Activated B cell treated with CpG ODN at 0.5 μM for 24 hours (primary cell): ENCODE measurements around the gene MILR1. TPM values are rescaled to one million over a fixed set of nuclear protein-coding genes. Genes with fewer than 3 reads are reported as not detected.
A peak's percentile ranks its signal among the peaks of the same experiment; 100 is the strongest.

Experiments
- ATAC-seq: fragments of 200-7000 bp; cut with Tn5 transposase; one replicate; pipeline ENCODE4 v1.10.0; 2021; ENCODE audit warnings: low read depth, mild to moderate bottlenecking, moderate library complexity
- CTCF ChIA-PET: fragments of 350-600 bp; sonication (Branson Sonifier 250); formaldehyde crosslinking; loops from one replicate; lab custom pipeline; 2021; ENCODE audit warnings: antibody characterized with exemption; lab: Charles Lee
- POLR2A ChIA-PET: fragments of 350-600 bp; sonication (Branson Sonifier 250); formaldehyde crosslinking; loops from one replicate; lab custom pipeline; 2021; ENCODE audit warnings: antibody characterized with exemption; lab: Charles Lee
- DNase-seq: peaks from one replicate; pipeline ENCODE4 v3.0.0; 2022
- H3K27ac Mint-ChIP-seq: one replicate; pipeline ENCODE4 v1.8.0; 2020; ENCODE audit warnings: mixed read lengths
- H3K27me3 Mint-ChIP-seq: one replicate; pipeline ENCODE4 v1.8.0; 2021; ENCODE audit warnings: mixed read lengths
- H3K36me3 Mint-ChIP-seq: one replicate; pipeline ENCODE4 v1.8.0; 2021; ENCODE audit warnings: low read depth, mixed read lengths
- H3K4me1 Mint-ChIP-seq: one replicate; pipeline ENCODE4 v1.8.0; 2021; ENCODE audit warnings: mixed read lengths
- H3K4me3 Mint-ChIP-seq: one replicate; pipeline ENCODE4 v1.8.0; 2020; ENCODE audit warnings: mild to moderate bottlenecking, mixed read lengths
- H3K9me3 Mint-ChIP-seq: one replicate; pipeline ENCODE4 v1.8.0; 2020; ENCODE audit warnings: mixed read lengths
- CTCF ChIP-seq: fragments of 200-600 bp; IDR thresholded peaks from one replicate; pipeline ENCODE4 v1.8.0; 2022; ENCODE audit warnings: antibody characterized with exemption, mild to moderate bottlenecking
- intact Hi-C: fragments of 100-400 bp; cut with micrococcal nuclease; formaldehyde crosslinking; loops from one replicate; pipeline ENCODE4 v1.15.1; 2024
- total RNA-seq: library from RNA; stranded (reverse); gene quantifications from 2 replicates; pipeline ENCODE4 v1.2.3, GENCODE V29; 2022

The MILR1 gene
- total RNA-seq, 1 donor from 2014 or later: 13.9 TPM

- Mint-ChIP-seq H3K36me3 (peaks cover 85% of the 10 kb centered on the region), H3K27me3 (no peaks in the 10 kb centered on the region), H3K4me3 (peak within 1 kb of the TSS; percentile 100), H3K4me1 (peaks cover 50% of the 10 kb centered on the region), H3K27ac (peak within 1 kb of the TSS; percentile 100), H3K9me3 (no peaks in the 10 kb centered on the region)
- ChIA-PET POLR2A (interaction anchor here (0.5 to 4.2 kb wide), 57 partner anchors 9 to 1786 kb away, joined by 3 to 295 read pairs (median 5); partner anchors contain the start of genes CCDC47, DDX42, ERN1 and GNA13), CTCF (interaction anchor here (1.0 to 3.6 kb wide), 6 partner anchors 14 to 188 kb away, joined by 3 to 55 read pairs (median 3); partner anchors contain the start of gene SMURF2)
- TF ChIP-seq CTCF: no peak
- DNase-seq: peak; percentile 91
- intact Hi-C loops: loop anchor here (1.0 to 5.0 kb wide), 15 partner anchors 9 to 954 kb away; partner anchors contain the start of genes DCAF7, ERN1, FTSJ3 and GNA13
- peak; percentile 53 for ATAC-seq
Observed at GRCh38 chr17:64506576-64507412, 57.9 kb downstream of the MILR1 start, which contains the start of gene CEP95. CEP95 (plus strand) TSS chr17:64506977; CDS start chr17:64507098, 121 bp downstream.

DNA sequence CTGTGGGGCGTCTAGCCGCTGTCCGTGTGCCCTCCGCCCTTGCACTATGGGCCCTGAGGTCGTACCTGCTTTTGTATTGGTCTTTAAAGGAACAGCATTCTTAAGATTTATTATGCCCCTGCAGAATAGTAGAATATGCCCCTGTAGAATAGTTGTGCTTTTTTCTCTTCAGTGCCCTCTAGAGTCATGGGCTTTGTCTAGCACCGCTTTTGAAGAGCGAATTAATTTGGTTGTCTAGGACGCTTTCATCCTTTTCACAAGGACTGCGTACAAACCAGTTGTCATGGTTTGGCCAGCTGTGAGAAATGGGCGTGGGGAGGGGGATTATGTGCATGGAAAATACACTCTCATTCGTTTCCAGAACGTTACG lies 58.5 kb downstream of the MILR1 start:
- peak overlapping the region; percentile 100 for H3K27ac Mint-ChIP-seq
- no peak for DNase-seq
- H3K27me3 Mint-ChIP-seq: no peaks in the 10 kb centered on the region
- H3K36me3 Mint-ChIP-seq: peaks cover 84% of the 10 kb centered on the region
- ChIA-PET CTCF (interaction anchor here (0.8 to 3.6 kb wide), 4 partner anchors 11 to 87 kb away, joined by 3 to 55 read pairs (median 4); partner anchors contain the start of gene POLG2), POLR2A (interaction anchor here (0.5 to 4.2 kb wide), 34 partner anchors 9 to 886 kb away, joined by 3 to 295 read pairs (median 6); partner anchors contain the start of genes CCDC47, DDX42, ERN1 and ICAM2)
- H3K4me3 Mint-ChIP-seq: peak overlapping the region; percentile 100
- ATAC-seq: peak; percentile 20
- H3K4me1 Mint-ChIP-seq: peaks cover 44% of the 10 kb centered on the region
- intact Hi-C loops: loop anchor here (1.0 to 5.0 kb wide), 9 partner anchors 15 to 955 kb away; partner anchors contain the start of genes DCAF7, FTSJ3, GNA13 and PSMC5
- no peak for TF ChIP-seq CTCF
- no peaks in the 10 kb centered on the region for H3K9me3 Mint-ChIP-seq

DNA sequence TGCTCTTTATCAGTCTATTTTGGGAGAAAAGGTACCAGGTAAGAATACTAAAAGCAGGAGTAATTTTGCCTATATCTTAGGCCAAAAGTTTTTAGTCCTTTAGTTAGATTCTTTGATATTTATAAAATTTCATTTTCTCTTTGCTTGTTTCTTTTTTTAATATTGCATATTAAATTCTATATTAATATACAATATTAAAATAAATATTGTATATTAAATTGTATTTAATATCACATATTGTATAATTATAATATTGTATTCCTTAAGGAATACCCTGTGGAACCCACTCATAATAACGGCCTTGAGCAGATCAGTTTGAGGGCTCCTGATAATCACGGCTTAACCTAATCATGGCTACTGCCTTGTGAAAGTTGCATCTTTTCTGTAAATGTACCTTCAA lies 59.8 kb downstream of the MILR1 start:
- Mint-ChIP-seq H3K4me1 (peaks cover 31% of the 10 kb centered on the region), H3K27me3 (no peaks in the 10 kb centered on the region), H3K4me3 (peak overlapping the region; percentile 32), H3K9me3 (no peaks in the 10 kb centered on the region), H3K36me3 (peaks cover 84% of the 10 kb centered on the region), H3K27ac (no peak overlapping the region)
- POLR2A ChIA-PET: no interaction called here
- CTCF ChIA-PET: interaction anchor here (2.0 kb wide), 1 partner anchor 89 kb away, joined by 14 read pairs; no protein-coding TSS in a partner anchor
- TF ChIP-seq CTCF: no peak
- no peak for ATAC-seq
- DNase-seq: no peak
- intact Hi-C loops: loop anchor here (5.0 kb wide), 4 partner anchors 479 to 956 kb away; partner anchors contain the start of genes DCAF7 and GNA13

DNA sequence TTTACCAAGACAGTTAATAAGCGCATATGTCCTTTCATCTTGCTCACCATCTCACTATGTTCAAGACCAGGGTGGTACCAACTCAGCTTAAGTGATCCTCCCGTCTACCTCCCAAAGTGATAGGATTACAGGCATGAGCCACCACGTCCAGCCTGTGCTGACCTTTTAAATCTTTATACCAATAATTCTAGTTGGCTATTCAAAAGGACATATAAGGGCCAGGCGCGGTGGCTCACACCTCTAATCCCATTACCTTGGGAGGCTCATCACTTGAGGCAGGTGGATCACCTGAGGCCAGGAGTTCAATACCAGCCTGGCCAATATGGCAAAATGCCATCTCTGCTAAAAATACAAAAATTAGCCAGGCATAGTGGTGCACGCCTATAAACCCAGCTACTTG lies 60.3 kb downstream of the MILR1 start:
- no peak overlapping the region for H3K27ac Mint-ChIP-seq
- ChIA-PET CTCF (interaction anchor here (2.0 kb wide), 1 partner anchor 89 kb away, joined by 14 read pairs; no protein-coding TSS in a partner anchor), POLR2A (no interaction called here)
- no peak for TF ChIP-seq CTCF
- H3K9me3 Mint-ChIP-seq: no peaks in the 10 kb centered on the region
- H3K27me3 Mint-ChIP-seq: no peaks in the 10 kb centered on the region
- intact Hi-C loops: loop anchor here (5.0 kb wide), 4 partner anchors 478 to 957 kb away; partner anchors contain the start of genes DCAF7 and GNA13
- peaks cover 26% of the 10 kb centered on the region for H3K4me1 Mint-ChIP-seq
- no peak overlapping the region for H3K4me3 Mint-ChIP-seq
- no peak for DNase-seq
- ATAC-seq: no peak
- peaks cover 84% of the 10 kb centered on the region for H3K36me3 Mint-ChIP-seq
